Endothelial cell of umbilical vein (primary cell): Measurements from ENCODE around the gene TRMT112. TPM values are rescaled to one million over a fixed set of nuclear protein-coding genes. Genes with fewer than 3 reads are reported as not detected.

ENCODE experiments used
- microRNA-seq: library from miRNA; unstranded; fragments of <30 nt; microRNA quantifications from one replicate; pipeline ENCODE4 v1.2.0, GENCODE V29; 2021; ENCODE audit warnings: borderline number of aligned reads, borderline replicate concordance
- polyA plus RNA-seq, 4 experiments: library from polyadenylated mRNA; depleted of rRNA in 3 of 4; stranded (reverse) in 3 of 4; unstranded in 1 of 4; fragments of >200 nt; gene quantifications; 2 replicates each; pipeline versions ENCODE4 v1.2.1 to v1.2.3, GENCODE V29; 2011 to 2012; ENCODE audit warnings: missing spikeins in 1 of 4
- small RNA-seq: library from RNA; depleted of rRNA; stranded (forward); fragments of <200 nt; gene quantifications from one replicate; pipeline ENCODE3, GENCODE V24; 2012; ENCODE audit warnings: low replicate concordance, low read depth; ENCODE audit not compliant: insufficient read depth, insufficient read length
- total RNA-seq: library from RNA; stranded (reverse); gene quantifications from 2 replicates; pipeline ENCODE4 v1.2.3, GENCODE V29; 2021

The TRMT112 gene
- total and polyA plus RNA-seq, 2 donors (not counting 3 experiments of a cell fraction or from before 2014, with no cell fraction given) = 195 to 575 TPM

Small RNA genes within 50 kb of the gene (microRNA-seq; reads per million reads assigned to microRNA genes)
- not detected for gene MIR7155

Small RNA genes within 50 kb of the gene (small RNA-seq; reads per million reads assigned to genes)
- not detected for gene MIR7155
- gene RF00019 = not detected

Other genes with a start within 250 kb of the TRMT112 start
- 16.2 and 16.6 TPM in 2 replicates for gene MACROD1, start 151.4 kb downstream of the TRMT112 start, total RNA-seq
- gene MACROD1, start 151.4 kb downstream of the TRMT112 start, polyA plus RNA-seq = 11.0 and 16.9 TPM in 2 replicates
- gene STIP1, start 131.4 kb downstream of the TRMT112 start, total RNA-seq = 223 and 226 TPM in 2 replicates
- 91.9 and 117 TPM in 2 replicates for gene STIP1, start 131.4 kb downstream of the TRMT112 start, polyA plus RNA-seq
- 63.4 and 64.4 TPM in 2 replicates for gene FERMT3, start 110.8 kb downstream of the TRMT112 start, total RNA-seq
- gene FERMT3, start 110.8 kb downstream of the TRMT112 start, polyA plus RNA-seq = 100 and 111 TPM in 2 replicates
- 26.2 and 28.0 TPM in 2 replicates for gene TRPT1, start 91.4 kb downstream of the TRMT112 start, total RNA-seq
- 56.6 and 69.5 TPM in 2 replicates for gene TRPT1, start 91.4 kb downstream of the TRMT112 start, polyA plus RNA-seq
- 37.1 and 37.8 TPM in 2 replicates for gene NUDT22, start 91.3 kb downstream of the TRMT112 start, total RNA-seq
- 54.8 and 71.9 TPM in 2 replicates for gene NUDT22, start 91.3 kb downstream of the TRMT112 start, polyA plus RNA-seq
- gene DNAJC4, start 87.0 kb downstream of the TRMT112 start, total RNA-seq = 23.5 and 24.4 TPM in 2 replicates
- 41.2 and 64.6 TPM in 2 replicates for gene DNAJC4, start 87.0 kb downstream of the TRMT112 start, polyA plus RNA-seq
- gene VEGFB, start 83.0 kb downstream of the TRMT112 start, total RNA-seq = 89.6 and 98.1 TPM in 2 replicates
- 18.3 and 19.3 TPM in 2 replicates for gene VEGFB, start 83.0 kb downstream of the TRMT112 start, polyA plus RNA-seq
- gene FKBP2, start 76.5 kb downstream of the TRMT112 start, total RNA-seq = 48.4 and 48.5 TPM in 2 replicates
- 63.1 and 74.4 TPM in 2 replicates for gene FKBP2, start 76.5 kb downstream of the TRMT112 start, polyA plus RNA-seq
- 431 TPM in 2 replicates for gene PPP1R14B, start 70.6 kb downstream of the TRMT112 start, total RNA-seq
- gene PPP1R14B, start 70.6 kb downstream of the TRMT112 start, polyA plus RNA-seq = 308 and 320 TPM in 2 replicates
- 60.4 and 61.1 TPM in 2 replicates for gene PLCB3, start 66.0 kb downstream of the TRMT112 start, total RNA-seq
- 32.3 and 33.3 TPM in 2 replicates for gene PLCB3, start 66.0 kb downstream of the TRMT112 start, polyA plus RNA-seq
- 61.6 and 65.3 TPM in 2 replicates for gene BAD, start 32.9 kb downstream of the TRMT112 start, total RNA-seq
- 88.0 and 100 TPM in 2 replicates for gene BAD, start 32.9 kb downstream of the TRMT112 start, polyA plus RNA-seq
- gene GPR137, start 31.7 kb downstream of the TRMT112 start, total RNA-seq = 42.5 and 46.0 TPM in 2 replicates
- 40.9 and 56.8 TPM in 2 replicates for gene GPR137, start 31.7 kb downstream of the TRMT112 start, polyA plus RNA-seq
- gene KCNK4, start 26.3 kb downstream of the TRMT112 start, total RNA-seq = 0.44 TPM in 1 of 2 replicates, not detected in the other
- gene KCNK4, start 26.3 kb downstream of the TRMT112 start, polyA plus RNA-seq = 0.06 and 0.19 TPM in 2 replicates
- not detected in 2 replicates for gene CATSPERZ, start 17.2 kb downstream of the TRMT112 start, total RNA-seq
- gene CATSPERZ, start 17.2 kb downstream of the TRMT112 start, polyA plus RNA-seq = 0.11 and 0.67 TPM in 2 replicates
- gene ESRRA, start 12.0 kb downstream of the TRMT112 start, total RNA-seq = 37.4 and 38.0 TPM in 2 replicates
- gene ESRRA, start 12.0 kb downstream of the TRMT112 start, polyA plus RNA-seq = 17.2 and 18.8 TPM in 2 replicates
- gene PRDX5, start 562 bp upstream of the TRMT112 start, total RNA-seq = 199 and 202 TPM in 2 replicates
- 647 and 709 TPM in 2 replicates for gene PRDX5, start 562 bp upstream of the TRMT112 start, polyA plus RNA-seq
- gene CCDC88B, start 22.6 kb upstream of the TRMT112 start, total RNA-seq = 1.8 TPM in 2 replicates
- gene CCDC88B, start 22.6 kb upstream of the TRMT112 start, polyA plus RNA-seq = 2.7 and 3.7 TPM in 2 replicates
- 41.8 and 44.1 TPM in 2 replicates for gene RPS6KA4, start 41.6 kb upstream of the TRMT112 start, total RNA-seq
- 26.5 and 29.2 TPM in 2 replicates for gene RPS6KA4, start 41.6 kb upstream of the TRMT112 start, polyA plus RNA-seq
- gene SLC22A11, start 238.4 kb upstream of the TRMT112 start, total RNA-seq = not detected in 2 replicates
- not detected in 2 replicates for gene SLC22A11, start 238.4 kb upstream of the TRMT112 start, polyA plus RNA-seq